CD4-positive, alpha-beta T cell treated with Interferon alpha-2 for 1 hour (primary cell): ENCODE results near the gene CERS6.
"Not testable (repeated sequence)": the region's sequence is repeated elsewhere in the genome, so short reads cannot be mapped to it uniquely, and the experiment has no call there.

ENCODE experiments used
- DNase-seq, 2 donors: peaks; one replicate each; pipeline ENCODE4 v3.0.0-alpha.2; 2020 to 2022

The CERS6 gene

GRCh38 chr2:168742258-168742932, 286.3 kb downstream of the CERS6 start:
- no peak for DNase-seq

- no peak for DNase-seq
These were observed 288.8 kb downstream of the CERS6 start for GRCh38 chr2:168744844-168745243.

- DNase-seq: no peak
These were observed 292.4 kb downstream of the CERS6 start for GRCh38 chr2:168748461-168748860.

GRCh38 chr2:168749297-168749696, 293.2 kb downstream of the CERS6 start:
- no peak for DNase-seq

- DNase-seq: peak; percentile 13 to 64
These were observed 295.1 kb downstream of the CERS6 start for GRCh38 chr2:168751104-168751740.

GRCh38 chr2:168752361-168752760, 296.3 kb downstream of the CERS6 start:
- no peak for DNase-seq

- no peak for DNase-seq
These were observed 297.8 kb downstream of the CERS6 start for GRCh38 chr2:168753765-168754329.

- peak in 1 of 2 donors; percentile 5 for DNase-seq
These were observed 301.2 kb downstream of the CERS6 start for GRCh38 chr2:168757223-168757622.

- DNase-seq: peak; percentile 12 to 64
These were observed 303.1 kb downstream of the CERS6 start for GRCh38 chr2:168758970-168759820.

GRCh38 chr2:168765401-168765800, 309.3 kb downstream of the CERS6 start:
- DNase-seq: no peak

- DNase-seq: no peak
These were observed 310.5 kb downstream of the CERS6 start for GRCh38 chr2:168766600-168766999.

- no peak for DNase-seq
These were observed 311.2 kb downstream of the CERS6 start for GRCh38 chr2:168767258-168767657.

- not testable (repeated sequence) for DNase-seq
These were observed 312.3 kb downstream of the CERS6 start for GRCh38 chr2:168768357-168768756.

- no peak for DNase-seq
These were observed 314.7 kb downstream of the CERS6 start for GRCh38 chr2:168770796-168771195.

- DNase-seq: no peak
These were observed 316.6 kb downstream of the CERS6 start for GRCh38 chr2:168772704-168773103.

- no peak for DNase-seq
These were observed 317.1 kb downstream of the CERS6 start for GRCh38 chr2:168773128-168773527.

- peak; percentile 7 to 36 for DNase-seq
These were observed 317.8 kb downstream of the CERS6 start for GRCh38 chr2:168773719-168774521.

GRCh38 chr2:168775837-168776236, 319.8 kb downstream of the CERS6 start:
- DNase-seq: no peak

GRCh38 chr2:168780669-168781071, 324.6 kb downstream of the CERS6 start:
- DNase-seq: no peak

- DNase-seq: no peak
These were observed 325.2 kb downstream of the CERS6 start for GRCh38 chr2:168781191-168781817.

- no peak for DNase-seq
These were observed 326.2 kb downstream of the CERS6 start for GRCh38 chr2:168782271-168782670.

GRCh38 chr2:168784993-168785392, 328.9 kb downstream of the CERS6 start:
- DNase-seq: no peak
